Sigmoid colon (tissue), 7 donors: ENCODE data around the gene RALGAPB. TPM values are rescaled to one million over a fixed set of nuclear protein-coding genes. Genes with fewer than 3 reads are reported as not detected.

Source experiments
- DNase-seq: peaks from one replicate; pipeline ENCODE4 v3.0.0-alpha.2; 2019
- H3K27ac ChIP-seq, 4 donors: fragments of 200-600 bp; sonication (generic); one replicate each; pipeline ENCODE4 v1.5.1; 2016 to 2019; ENCODE audit warnings: mild to moderate bottlenecking in 1 of 4
- H3K27me3 ChIP-seq, 3 donors: fragments of 200-600 bp; sonication (generic); one replicate each; pipeline ENCODE4 v1.5.1; 2019; ENCODE audit warnings: mild to moderate bottlenecking in 1 of 3
- H3K36me3 ChIP-seq, 4 donors: fragments of 200-600 bp; sonication (generic); one replicate each; pipeline ENCODE4 v1.5.1; 2016 to 2019
- H3K4me1 ChIP-seq, 4 donors: fragments of 200-600 bp; sonication (generic); one replicate each; pipeline ENCODE4 v1.5.1; 2017 to 2019
- H3K4me3 ChIP-seq, 4 donors: fragments of 200-600 bp; sonication (generic); one replicate each; pipeline ENCODE4 v1.5.1; 2017 to 2019; ENCODE audit warnings: mild to moderate bottlenecking in 2 of 4, moderate library complexity in 1 of 4
- H3K9me3 ChIP-seq, 4 donors: fragments of 200-600 bp in 3 of 4; sonication (generic) in 3 of 4; one replicate each; pipeline versions ENCODE4 v1.5.1 to v1.6.1; 2013 to 2019
- CTCF ChIP-seq, 4 experiments: fragments of 450-650 bp in 3 of 4; fragments of 200-600 bp in 1 of 4; IDR thresholded peaks; one replicate each; pipeline ENCODE4 v1.5.1; 2016 to 2019; ENCODE audit warnings: antibody characterized with exemption in 4 of 4, mild to moderate bottlenecking in 3 of 4, moderate library complexity in 2 of 4
- EP300 ChIP-seq, 4 donors: sonication (generic); formaldehyde crosslinking; IDR thresholded peaks; one replicate each; pipeline ENCODE4 v1.6.1; 2017; ENCODE audit warnings: antibody characterized with exemption in 4 of 4
- POLR2A ChIP-seq, 2 donors: fragments of 450-650 bp; IDR thresholded peaks; one replicate each; pipeline ENCODE4 v1.6.1; 2016; ENCODE audit warnings: antibody characterized with exemption in 2 of 2, mild to moderate bottlenecking in 2 of 2, moderate library complexity in 2 of 2
- POLR2AphosphoS5 ChIP-seq, 4 donors: sonication (generic); formaldehyde crosslinking; IDR thresholded peaks; one replicate each; pipeline ENCODE4 v1.6.1; 2017; ENCODE audit warnings: antibody characterized with exemption in 4 of 4
- WGBS, 2 donors: extraction: QIAGEN DNeasy Blood & Tissue Kit; methylation state at CpG; one replicate each; pipeline ENCODE4 v1.1.7; 2013; 5-methylcytosine and 5-hydroxymethylcytosine counted together
- intact Hi-C: fragments of 100-400 bp; cut with DNase I; formaldehyde crosslinking; loops from one replicate; pipeline ENCODE4 v1.15.1; 2023
- polyA plus RNA-seq, 3 donors: library from polyadenylated mRNA; stranded (reverse); fragments of 200-250 nt; gene quantifications; one replicate each; pipeline ENCODE4 v1.2.3, GENCODE V29; 2013
- total RNA-seq, 4 donors: library from RNA; depleted of rRNA; stranded (reverse); fragments of >200 nt; gene quantifications; one replicate each; pipeline ENCODE4 v1.1.0, GENCODE V29; 2016
- donor health status: healthy with polysubstance abuse.
- donor health status: Bipolar disorder and iron deficiency.
- donor health status: healthy.

RALGAPB gene
- total and polyA plus RNA-seq, 7 donors = 7.2 to 37.9 (median 29.3) TPM

DNA sequence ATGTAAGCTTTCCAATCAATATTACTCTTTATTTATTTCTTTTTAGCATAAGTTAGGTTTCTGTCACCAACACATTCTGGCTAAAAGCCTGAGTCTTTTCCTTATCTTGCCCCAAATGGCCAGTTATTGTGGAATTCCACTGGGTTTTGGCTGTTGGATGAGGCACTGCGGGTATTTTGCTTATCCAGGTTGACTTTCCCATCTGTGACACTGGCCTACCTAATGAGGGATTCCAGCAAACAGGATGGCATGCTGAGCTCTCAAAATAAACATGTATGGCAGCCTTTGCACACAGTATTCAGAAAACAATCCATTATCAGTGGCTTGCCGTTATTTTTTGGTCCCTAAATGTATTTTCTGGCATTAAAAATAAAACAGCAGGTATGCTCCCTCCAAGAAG, 6.5 kb upstream of the RALGAPB start:
- no peaks in the 10 kb centered on the region for H3K9me3 ChIP-seq
- WGBS, 2 donors = 81 to 82% methylated on average over 2 of the region's 2 CpGs
- intact Hi-C loops = no loop called here
- no peak overlapping the region for H3K4me3 ChIP-seq
- H3K36me3 ChIP-seq = no peaks in the 10 kb centered on the region
- no peak for DNase-seq
- no peak for TF ChIP-seq POLR2A (IDR thresholded peaks at IDR 0.05)
- no peak for TF ChIP-seq CTCF (IDR thresholded peaks at IDR 0.05)
- TF ChIP-seq POLR2AphosphoS5 (IDR thresholded peaks at IDR 0.05) = no peak
- TF ChIP-seq EP300 (IDR thresholded peaks at IDR 0.05) = no peak
- no peak overlapping the region for H3K27ac ChIP-seq
- H3K27me3 ChIP-seq = no peaks in the 10 kb centered on the region
- no peaks in the 10 kb centered on the region for H3K4me1 ChIP-seq

- intact Hi-C loops = no loop called here
- no peak overlapping the region for H3K27ac ChIP-seq
- WGBS, 2 donors = 91 to 93% methylated on average over 3 of the region's 3 CpGs
These were observed 5.7 kb upstream of the RALGAPB start for GRCh38 chr20:38466983-38467382.

DNA sequence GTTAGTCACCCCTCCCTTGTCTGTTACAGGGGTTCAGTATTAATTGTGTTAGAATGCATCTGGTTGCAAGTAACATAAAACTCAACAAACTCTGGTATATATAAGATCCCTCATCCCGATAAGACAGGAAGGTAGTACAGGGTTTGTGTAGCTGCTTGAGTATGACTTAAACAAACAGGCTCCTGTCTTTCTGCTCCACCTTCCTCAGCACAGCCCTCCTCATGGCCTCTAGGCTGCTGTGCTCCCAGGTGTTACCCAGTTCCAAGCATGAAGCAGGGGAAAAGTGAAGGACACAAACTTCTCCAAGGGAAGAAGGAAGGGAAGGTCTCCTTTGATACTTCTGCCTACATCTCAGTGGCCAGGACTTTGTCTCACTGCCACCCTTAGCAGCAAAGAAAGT, 1.4 kb upstream of the RALGAPB start:
- TF ChIP-seq POLR2AphosphoS5 (IDR thresholded peaks at IDR 0.05) = no peak
- no peak for TF ChIP-seq POLR2A (IDR thresholded peaks at IDR 0.05)
- TF ChIP-seq EP300 (IDR thresholded peaks at IDR 0.05) = no peak
- no peak for TF ChIP-seq CTCF (IDR thresholded peaks at IDR 0.05)
- Histone ChIP-seq H3K4me1 (peaks cover 0 to 27% (median 21%) of the 10 kb centered on the region in 4 donors), H3K27me3 (no peaks in the 10 kb centered on the region), H3K4me3 (no peak overlapping the region), H3K27ac (peak overlapping the region; percentile 83 to 92 (median 92)), H3K9me3 (no peaks in the 10 kb centered on the region), H3K36me3 (no peaks in the 10 kb centered on the region)
- 60 to 74% methylated on average over 1 of the region's 1 CpG for WGBS, 2 donors
- intact Hi-C loops = loop anchor here (5.0 kb wide), 1 partner anchor 34 kb away; the partner anchor contains the start of gene SNHG17
- no peak for DNase-seq

More at GRCh38 chr20:38466983-38467382, 5.7 kb upstream of the RALGAPB start:
- Histone ChIP-seq H3K27me3 (no peaks in the 10 kb centered on the region), H3K4me1 (peaks cover 0 to 1% (median 0%) of the 10 kb centered on the region in 4 donors), H3K9me3 (no peaks in the 10 kb centered on the region), H3K36me3 (no peaks in the 10 kb centered on the region), H3K4me3 (no peak overlapping the region)
- DNase-seq = peak; percentile 4
- TF ChIP-seq CTCF (IDR thresholded peaks at IDR 0.05) (no peak), POLR2A (IDR thresholded peaks at IDR 0.05) (no peak), EP300 (IDR thresholded peaks at IDR 0.05) (no peak), POLR2AphosphoS5 (IDR thresholded peaks at IDR 0.05) (no peak)

DNA sequence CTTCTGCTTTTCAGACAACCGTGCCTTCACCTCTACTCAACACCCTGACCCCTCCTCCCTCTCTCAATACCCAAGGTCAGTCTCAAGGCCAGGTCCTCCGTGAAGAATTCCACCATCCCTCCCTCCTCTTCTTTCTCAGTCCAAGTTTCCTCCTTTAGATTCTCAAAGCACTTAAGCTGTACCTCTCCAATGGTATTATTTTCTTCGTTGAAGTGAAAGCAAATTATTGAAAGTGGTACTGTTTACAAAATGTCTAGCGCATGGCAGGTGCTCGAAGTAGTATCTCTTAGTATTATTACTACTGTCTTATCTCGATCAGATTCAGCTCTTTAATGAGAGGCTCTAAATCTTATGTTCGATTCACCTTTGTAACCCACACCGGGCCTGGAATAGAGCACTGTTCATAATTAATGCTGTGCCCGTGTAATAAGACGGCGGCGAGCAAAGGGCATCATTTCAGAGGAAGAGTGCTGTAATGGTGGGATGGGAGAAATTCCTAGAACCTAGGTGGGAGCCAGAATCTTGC, 593 bp upstream of the RALGAPB start:
- Histone ChIP-seq H3K4me3 (peak overlapping the region; percentile 68 to 87 (median 76)), H3K9me3 (no peaks in the 10 kb centered on the region), H3K4me1 (peaks cover 0 to 27% (median 21%) of the 10 kb centered on the region in 4 donors), H3K27ac (peak overlapping the region; percentile 83 to 92 (median 92)), H3K36me3 (no peaks in the 10 kb centered on the region), H3K27me3 (no peaks in the 10 kb centered on the region)
- no peak for DNase-seq
- TF ChIP-seq EP300 (IDR thresholded peaks at IDR 0.05) (no peak), CTCF (IDR thresholded peaks at IDR 0.05) (peak in 1 of 4 experiments; percentile 11), POLR2AphosphoS5 (IDR thresholded peaks at IDR 0.05) (no peak), POLR2A (IDR thresholded peaks at IDR 0.05) (peak in 1 of 2 donors; percentile 70)
- 7 to 22% methylated on average over 12 of the region's 12 CpGs for WGBS, 2 donors
- intact Hi-C loops = loop anchor here (5.0 kb wide), 1 partner anchor 35 kb away; the partner anchor contains the start of gene SNHG17
